Right lobe of liver (tissue), 6 donors: Measurements from ENCODE around the gene CASKIN1. TPM values are rescaled to one million over a fixed set of nuclear protein-coding genes. Genes with fewer than 3 reads are reported as not detected.
A peak's percentile ranks its signal among the peaks of the same experiment; 100 is the strongest.

Experiments
- ATAC-seq, 4 donors: fragments of 200-7000 bp; cut with Tn5 transposase; one replicate each; pipeline ENCODE4 v1.9.1; 2020; ENCODE audit warnings: mild to moderate bottlenecking in 4 of 4, moderate library complexity in 4 of 4
- DNase-seq, 3 donors: peaks; one replicate each; pipeline ENCODE4 v3.0.0-alpha.2; 2020
- H3K27ac ChIP-seq, 3 donors: fragments of 200-600 bp; one replicate each; pipeline ENCODE4 v1.8.0; 2022
- H3K27me3 ChIP-seq, 2 donors: fragments of 200-600 bp; one replicate each; pipeline ENCODE4 v1.8.0; 2022
- H3K36me3 ChIP-seq, 4 donors: fragments of 200-600 bp; sonication (generic) in 1 of 4; one replicate each; pipeline versions ENCODE4 v1.5.1 to v1.8.0; 2017 to 2022; ENCODE audit warnings: control low read depth in 1 of 4
- H3K4me1 ChIP-seq, 4 donors: fragments of 200-600 bp; sonication (generic) in 1 of 4; one replicate each; pipeline versions ENCODE4 v1.5.1 to v1.8.0; 2017 to 2022; ENCODE audit warnings: control low read depth in 1 of 4
- H3K4me3 ChIP-seq, 3 donors: fragments of 200-600 bp; one replicate each; pipeline ENCODE4 v1.8.0; 2022
- H3K9me3 ChIP-seq, 4 donors: fragments of 200-600 bp; sonication (generic) in 1 of 4; one replicate each; pipeline versions ENCODE4 v1.5.1 to v1.8.0; 2017 to 2022; ENCODE audit warnings: control low read depth in 1 of 4
- CTCF ChIP-seq, 4 donors: fragments of 200-600 bp in 3 of 4; fragments of 450-650 bp in 1 of 4; IDR thresholded peaks; one replicate each; pipeline versions ENCODE4 v1.5.1 to v1.8.0; 2016 to 2022; ENCODE audit warnings: antibody characterized with exemption in 4 of 4, mild to moderate bottlenecking in 2 of 4
- POLR2A ChIP-seq: fragments of 450-650 bp; IDR thresholded peaks from one replicate; pipeline ENCODE4 v1.6.1; 2017; ENCODE audit warnings: antibody characterized with exemption, mild to moderate bottlenecking
- WGBS: methylation state at CpG from one replicate; pipeline ENCODE4 v1.1.6; 2018; ENCODE audit warnings: low coverage, low lambda C conversion rate; ENCODE audit not compliant: insufficient coverage; ENCODE audit errors: missing lambda C conversion rate; 5-methylcytosine and 5-hydroxymethylcytosine counted together
- intact Hi-C, 2 donors: fragments of 100-400 bp; cut with DNase I; formaldehyde crosslinking; loops; one replicate each; pipeline versions ENCODE4 v1.11.2 to v1.14.1; 2022
- total RNA-seq, 6 experiments: library from RNA; depleted of rRNA in 2 of 6; stranded (reverse); fragments of >200 nt in 2 of 6; fragmentation: NEBNext Ultra II Directional in 3 of 6; extraction: Animal tissue kit (Norgen Biotek cat#: 25700) in 3 of 6; gene quantifications; one replicate each; pipeline versions ENCODE4 v1.1.0 to v1.2.4, GENCODE V29; 2016 to 2023
- donor health status: DM: no; HTN: yes; CAD: no.
- donor health status: DM: no; HTN: no; CAD: no.
- donor health status: DM: no; HTN: no; CAD: no.
- donor health status: DM: no; HTN: yes; CAD: no.
- donor health status: DM: no; HTN: yes; CAD: no.

CASKIN1 gene
- total RNA-seq, 6 experiments from 2014 or later: not detected

GRCh38 chr16:2162676-2163118 is 33.7 kb downstream of the CASKIN1 start:
- DNase-seq: no peak
- peaks cover 0 to 4% (median 1%) of the 10 kb centered on the region in 4 donors for H3K36me3 ChIP-seq
- no peaks in the 10 kb centered on the region for H3K27me3 ChIP-seq
- H3K4me3 ChIP-seq: no peak overlapping the region
- H3K9me3 ChIP-seq: no peaks in the 10 kb centered on the region
- no peak for TF ChIP-seq CTCF (IDR thresholded peaks at IDR 0.05)
- TF ChIP-seq POLR2A: no peak
- intact Hi-C loops: no loop called here
- WGBS: no CpG with 5 or more reads among the region's 13 CpGs
- H3K4me1 ChIP-seq: peaks cover 0 to 69% (median 25%) of the 10 kb centered on the region in 4 donors
- no peak for ATAC-seq
- no peak overlapping the region for H3K27ac ChIP-seq

GRCh38 chr16:2161911-2162310 is 34.5 kb downstream of the CASKIN1 start:
- Histone ChIP-seq H3K27ac (peak overlapping the region in 1 of 3 donors; percentile 71), H3K4me3 (no peak overlapping the region), H3K4me1 (peaks cover 0 to 72% (median 27%) of the 10 kb centered on the region in 4 donors), H3K27me3 (no peaks in the 10 kb centered on the region), H3K9me3 (no peaks in the 10 kb centered on the region), H3K36me3 (peaks cover 0 to 3% (median 1%) of the 10 kb centered on the region in 4 donors)
- TF ChIP-seq CTCF (IDR thresholded peaks at IDR 0.05) (no peak), POLR2A (no peak)
- intact Hi-C loops: no loop called here
- ATAC-seq: no peak
- DNase-seq: no peak
- no CpG with 5 or more reads among the region's 10 CpGs for WGBS

GRCh38 chr16:2160915-2161551 is 35.4 kb downstream of the CASKIN1 start:
- peaks cover 0 to 66% (median 24%) of the 10 kb centered on the region in 4 donors for H3K4me1 ChIP-seq
- ATAC-seq (peak in 2 of 4 donors; percentile 10 to 24), DNase-seq (peak in 2 of 3 donors; percentile 76 to 83)
- H3K4me3 ChIP-seq: no peak overlapping the region
- H3K27me3 ChIP-seq: no peaks in the 10 kb centered on the region
- peak overlapping the region in 2 of 3 donors; percentile 43 to 71 for H3K27ac ChIP-seq
- peaks cover 0 to 3% (median 1%) of the 10 kb centered on the region in 4 donors for H3K36me3 ChIP-seq
- no peaks in the 10 kb centered on the region for H3K9me3 ChIP-seq
- TF ChIP-seq POLR2A: no peak
- TF ChIP-seq CTCF (IDR thresholded peaks at IDR 0.05): no peak
- intact Hi-C loops: no loop called here
- WGBS: 37% methylated on average over 15 of the region's 20 CpGs

- no peaks in the 10 kb centered on the region for H3K27me3 ChIP-seq
- 29% methylated on average over 10 of the region's 24 CpGs for WGBS
- H3K27ac ChIP-seq: peak overlapping the region; percentile 16 to 95 (median 65)
- no peaks in the 10 kb centered on the region for H3K9me3 ChIP-seq
- intact Hi-C loops: no loop called here
- peaks cover 0 to 62% (median 22%) of the 10 kb centered on the region in 4 donors for H3K4me1 ChIP-seq
- ATAC-seq: peak; percentile 5 to 28 (median 24)
- DNase-seq: peak; percentile 78 to 90 (median 89)
- peak overlapping the region; percentile 5 to 95 (median 81) for H3K4me3 ChIP-seq
- no peaks in the 10 kb centered on the region for H3K36me3 ChIP-seq
- no peak for TF ChIP-seq POLR2A
- TF ChIP-seq CTCF (IDR thresholded peaks at IDR 0.05): no peak
Measured at GRCh38 chr16:2159175-2159838, 37.1 kb downstream of the CASKIN1 start.
